ENCODE data around the gene ZNF552. TPM values are rescaled to one million over a fixed set of nuclear protein-coding genes. Genes with fewer than 3 reads are reported as not detected.
"Not testable (repeated sequence)": the region's sequence is repeated elsewhere in the genome, so short reads cannot be mapped to it uniquely, and the experiment has no call there.

ZNF552 gene
- total and polyA plus RNA-seq, 4 donors: 3.4 to 11.6 (median 7.9) TPM

DNA sequence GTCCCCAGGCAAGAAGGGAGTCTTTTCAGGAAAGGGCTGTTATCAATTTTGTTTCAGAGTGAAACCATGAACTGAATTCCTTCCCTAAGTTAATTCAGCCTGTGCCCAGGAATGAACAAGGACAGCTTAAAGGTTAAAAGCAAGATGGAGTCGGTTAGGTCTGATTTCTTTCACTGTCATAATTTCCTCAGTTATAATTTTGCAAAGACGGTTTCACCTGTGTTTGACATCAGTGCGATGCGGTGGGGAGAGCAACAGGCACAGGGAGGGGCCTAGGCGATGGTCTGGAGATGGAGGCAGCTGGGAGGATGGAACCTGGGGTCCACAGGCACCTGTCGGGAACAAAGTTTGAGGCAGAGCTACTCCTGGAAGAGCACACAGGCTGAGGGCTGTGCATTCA, 5.9 kb upstream of the ZNF552 start:
- peaks cover 5% of the 10 kb centered on the region for H3K36me3 ChIP-seq (ENCODE audit: control insufficient read depth, insufficient read depth, low read length)
- H3K27me3 ChIP-seq (ENCODE audit: control insufficient read depth, insufficient read depth, low read length): no peaks in the 10 kb centered on the region
- peaks cover 12% of the 10 kb centered on the region for H3K4me1 ChIP-seq (ENCODE audit: control insufficient read depth, insufficient read depth, low read length)
- 92% methylated on average over 6 of the region's 6 CpGs for WGBS (ENCODE audit: insufficient coverage)
- no peak overlapping the region for H3K27ac ChIP-seq (ENCODE audit: low read depth, low read length)
- H3K9me3 ChIP-seq (ENCODE audit: control insufficient read depth, insufficient read depth, low read length): no peaks in the 10 kb centered on the region
- peak overlapping the region; percentile 58 for H3K4me3 ChIP-seq (ENCODE audit: low read depth, low read length)
- DNase-seq (ENCODE audit: low read depth in 4 of 6, low spot score in 6 of 6): no peak

- 0% methylated on average over 44 of the region's 44 CpGs for WGBS (ENCODE audit: insufficient coverage)
- peaks cover 5% of the 10 kb centered on the region for H3K36me3 ChIP-seq (ENCODE audit: control insufficient read depth, insufficient read depth, low read length)
- DNase-seq (ENCODE audit: low read depth in 4 of 6, low spot score in 6 of 6): peak; percentile 79 to 97 (median 86)
- peak overlapping the region; percentile 58 for H3K4me3 ChIP-seq (ENCODE audit: low read depth, low read length)
- peak overlapping the region; percentile 79 for H3K27ac ChIP-seq (ENCODE audit: low read depth, low read length)
- no peaks in the 10 kb centered on the region for H3K9me3 ChIP-seq (ENCODE audit: control insufficient read depth, insufficient read depth, low read length)
- no peaks in the 10 kb centered on the region for H3K27me3 ChIP-seq (ENCODE audit: control insufficient read depth, insufficient read depth, low read length)
- peaks cover 17% of the 10 kb centered on the region for H3K4me1 ChIP-seq (ENCODE audit: control insufficient read depth, insufficient read depth, low read length)
These were observed 4.9 kb upstream of the ZNF552 start for GRCh38 chr19:57819475-57820148.

- Histone ChIP-seq H3K9me3 (ENCODE audit: control insufficient read depth, insufficient read depth, low read length) (no peaks in the 10 kb centered on the region), H3K27me3 (ENCODE audit: control insufficient read depth, insufficient read depth, low read length) (no peaks in the 10 kb centered on the region), H3K27ac (ENCODE audit: low read depth, low read length) (no peak overlapping the region), H3K4me3 (ENCODE audit: low read depth, low read length) (no peak overlapping the region), H3K4me1 (ENCODE audit: control insufficient read depth, insufficient read depth, low read length) (peaks cover 27% of the 10 kb centered on the region), H3K36me3 (ENCODE audit: control insufficient read depth, insufficient read depth, low read length) (peaks cover 5% of the 10 kb centered on the region)
- 79% methylated on average over 5 of the region's 7 CpGs for WGBS (ENCODE audit: insufficient coverage)
- DNase-seq (ENCODE audit: low read depth in 4 of 6, low spot score in 6 of 6): no peak
These were observed 3.7 kb upstream of the ZNF552 start for GRCh38 chr19:57818378-57818777.

GRCh38 chr19:57817976-57818375, 3.3 kb upstream of the ZNF552 start:
- H3K27me3 ChIP-seq (ENCODE audit: control insufficient read depth, insufficient read depth, low read length): no peaks in the 10 kb centered on the region
- H3K4me1 ChIP-seq (ENCODE audit: control insufficient read depth, insufficient read depth, low read length): peaks cover 27% of the 10 kb centered on the region
- no peak overlapping the region for H3K27ac ChIP-seq (ENCODE audit: low read depth, low read length)
- H3K9me3 ChIP-seq (ENCODE audit: control insufficient read depth, insufficient read depth, low read length): no peaks in the 10 kb centered on the region
- H3K36me3 ChIP-seq (ENCODE audit: control insufficient read depth, insufficient read depth, low read length): peaks cover 5% of the 10 kb centered on the region
- no peak overlapping the region for H3K4me3 ChIP-seq (ENCODE audit: low read depth, low read length)
- no peak for DNase-seq (ENCODE audit: low read depth in 4 of 6, low spot score in 6 of 6)
- WGBS (ENCODE audit: insufficient coverage): 93% methylated on average over 14 of the region's 14 CpGs

DNA sequence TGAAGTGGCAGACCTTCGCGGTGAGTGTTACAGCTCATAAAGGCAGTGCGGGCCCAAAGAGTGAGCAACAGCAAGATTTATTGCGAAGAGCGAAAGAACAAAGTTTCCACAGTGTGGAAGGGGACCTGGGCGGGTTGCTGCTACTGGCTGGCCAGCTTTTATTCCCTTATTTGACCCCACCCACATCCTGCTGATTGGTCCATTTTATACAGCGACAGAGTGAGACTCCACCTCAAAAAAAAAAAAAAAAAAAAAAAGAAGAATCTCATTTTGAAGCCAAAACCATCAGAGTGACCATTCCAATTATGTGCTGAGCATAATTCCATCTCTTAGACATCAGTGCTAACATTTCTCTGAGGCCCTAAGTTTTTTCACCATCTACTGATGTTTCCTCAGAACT, 1.9 kb upstream of the ZNF552 start:
- no peaks in the 10 kb centered on the region for H3K27me3 ChIP-seq (ENCODE audit: control insufficient read depth, insufficient read depth, low read length)
- no peaks in the 10 kb centered on the region for H3K9me3 ChIP-seq (ENCODE audit: control insufficient read depth, insufficient read depth, low read length)
- H3K4me1 ChIP-seq (ENCODE audit: control insufficient read depth, insufficient read depth, low read length): peaks cover 27% of the 10 kb centered on the region
- peaks cover 5% of the 10 kb centered on the region for H3K36me3 ChIP-seq (ENCODE audit: control insufficient read depth, insufficient read depth, low read length)
- WGBS (ENCODE audit: insufficient coverage): 65% methylated on average over 6 of the region's 7 CpGs
- no peak overlapping the region for H3K27ac ChIP-seq (ENCODE audit: low read depth, low read length)
- no peak overlapping the region for H3K4me3 ChIP-seq (ENCODE audit: low read depth, low read length)
- DNase-seq (ENCODE audit: low read depth in 4 of 6, low spot score in 6 of 6): no peak

- Histone ChIP-seq H3K36me3 (ENCODE audit: control insufficient read depth, insufficient read depth, low read length) (peaks cover 11% of the 10 kb centered on the region), H3K27me3 (ENCODE audit: control insufficient read depth, insufficient read depth, low read length) (no peaks in the 10 kb centered on the region), H3K4me3 (ENCODE audit: low read depth, low read length) (peak overlapping the region; percentile 82), H3K27ac (ENCODE audit: low read depth, low read length) (no peak overlapping the region), H3K4me1 (ENCODE audit: control insufficient read depth, insufficient read depth, low read length) (peaks cover 23% of the 10 kb centered on the region), H3K9me3 (ENCODE audit: control insufficient read depth, insufficient read depth, low read length) (no peaks in the 10 kb centered on the region)
- WGBS (ENCODE audit: insufficient coverage): 99% methylated on average over 12 of the region's 17 CpGs
- DNase-seq (ENCODE audit: low read depth in 4 of 6, low spot score in 6 of 6): no peak
These were observed 748 bp upstream of the ZNF552 start for GRCh38 chr19:57815247-57816075.

GRCh38 chr19:57813919-57814504, 701 bp downstream of the ZNF552 start:
- H3K4me3 ChIP-seq (ENCODE audit: low read depth, low read length): peak overlapping the region; percentile 82
- WGBS (ENCODE audit: insufficient coverage): 11% methylated on average over 11 of the region's 13 CpGs
- H3K27ac ChIP-seq (ENCODE audit: low read depth, low read length): peak overlapping the region; percentile 73
- peaks cover 20% of the 10 kb centered on the region for H3K36me3 ChIP-seq (ENCODE audit: control insufficient read depth, insufficient read depth, low read length)
- no peaks in the 10 kb centered on the region for H3K27me3 ChIP-seq (ENCODE audit: control insufficient read depth, insufficient read depth, low read length)
- H3K4me1 ChIP-seq (ENCODE audit: control insufficient read depth, insufficient read depth, low read length): peaks cover 16% of the 10 kb centered on the region
- DNase-seq (ENCODE audit: low read depth in 4 of 6, low spot score in 6 of 6): peak in 1 of 6 donors; percentile 5
- H3K9me3 ChIP-seq (ENCODE audit: control insufficient read depth, insufficient read depth, low read length): no peaks in the 10 kb centered on the region

GRCh38 chr19:57812975-57813820, 1.5 kb downstream of the ZNF552 start:
- peaks cover 20% of the 10 kb centered on the region for H3K36me3 ChIP-seq (ENCODE audit: control insufficient read depth, insufficient read depth, low read length)
- no CpG with 5 or more reads among the region's 13 CpGs for WGBS (ENCODE audit: insufficient coverage)
- not testable (repeated sequence) for H3K27me3 ChIP-seq (ENCODE audit: control insufficient read depth, insufficient read depth, low read length); DNase-seq (ENCODE audit: low read depth in 4 of 6, low spot score in 6 of 6); H3K4me3 ChIP-seq (ENCODE audit: low read depth, low read length); H3K27ac ChIP-seq (ENCODE audit: low read depth, low read length); H3K9me3 ChIP-seq (ENCODE audit: control insufficient read depth, insufficient read depth, low read length)
- H3K4me1 ChIP-seq (ENCODE audit: control insufficient read depth, insufficient read depth, low read length): peaks cover 16% of the 10 kb centered on the region

GRCh38 chr19:57812226-57812625, 2.5 kb downstream of the ZNF552 start:
- 94% methylated on average over 2 of the region's 3 CpGs for WGBS (ENCODE audit: insufficient coverage)
- no peaks in the 10 kb centered on the region for H3K27me3 ChIP-seq (ENCODE audit: control insufficient read depth, insufficient read depth, low read length)
- H3K27ac ChIP-seq (ENCODE audit: low read depth, low read length): no peak overlapping the region
- no peak for DNase-seq (ENCODE audit: low read depth in 4 of 6, low spot score in 6 of 6)
- H3K9me3 ChIP-seq (ENCODE audit: control insufficient read depth, insufficient read depth, low read length): no peaks in the 10 kb centered on the region
- peaks cover 16% of the 10 kb centered on the region for H3K4me1 ChIP-seq (ENCODE audit: control insufficient read depth, insufficient read depth, low read length)
- no peak overlapping the region for H3K4me3 ChIP-seq (ENCODE audit: low read depth, low read length)
- peaks cover 21% of the 10 kb centered on the region for H3K36me3 ChIP-seq (ENCODE audit: control insufficient read depth, insufficient read depth, low read length)
